H9 (cell line): Measurements from ENCODE around the gene PROX1. TPM values are rescaled to one million over a fixed set of nuclear protein-coding genes. Genes with fewer than 3 reads are reported as not detected.

ENCODE experiments used
- DNase-seq: peaks from one replicate; pipeline ENCODE4 v3.0.0-alpha.2; 2017
- H2AFZ ChIP-seq: one replicate; pipeline ENCODE4 v1.6.1; 2013; ENCODE audit warnings: mild to moderate bottlenecking, low read length, control low read depth, moderate library complexity
- H2AK5ac ChIP-seq: 2 replicates; pipeline ENCODE4 v1.6.1; 2013; ENCODE audit warnings: low read length, control low read depth, mixed read lengths; ENCODE audit not compliant: insufficient read length
- H2BK120ac ChIP-seq: one replicate; pipeline ENCODE4 v1.6.1; 2013; ENCODE audit warnings: low read depth, mild to moderate bottlenecking, low read length, control low read depth, inconsistent platforms; ENCODE audit not compliant: poor library complexity, severe bottlenecking
- H2BK12ac ChIP-seq: 2 replicates; pipeline ENCODE4 v1.6.1; 2013; ENCODE audit warnings: low read length, control low read depth, mixed read lengths, low read depth; ENCODE audit not compliant: insufficient read length
- H2BK15ac ChIP-seq: 2 replicates; pipeline ENCODE4 v1.6.1; 2013; ENCODE audit warnings: low read depth, low read length, control low read depth
- H2BK20ac ChIP-seq: one replicate; pipeline ENCODE4 v1.6.1; 2013; ENCODE audit warnings: low read depth, mild to moderate bottlenecking, low read length, control low read depth, inconsistent platforms; ENCODE audit not compliant: poor library complexity, severe bottlenecking
- H2BK5ac ChIP-seq: 2 replicates; pipeline ENCODE4 v1.6.1; 2013; ENCODE audit warnings: low read length, control low read depth, mixed read lengths; ENCODE audit not compliant: insufficient read length
- H3K14ac ChIP-seq: 2 replicates; pipeline ENCODE4 v1.6.1; 2013; ENCODE audit warnings: low read length, control low read depth; ENCODE audit not compliant: insufficient read depth
- H3K18ac ChIP-seq: 2 replicates; pipeline ENCODE4 v1.6.1; 2013; ENCODE audit warnings: low read depth, mild to moderate bottlenecking, mixed read lengths, low read length, control low read depth; ENCODE audit not compliant: insufficient read length
- H3K23ac ChIP-seq: 2 replicates; pipeline ENCODE4 v1.6.1; 2013; ENCODE audit warnings: low read length, control low read depth, mixed read lengths, low read depth; ENCODE audit not compliant: insufficient read length
- H3K23me2 ChIP-seq: 2 replicates; pipeline ENCODE4 v1.6.1; 2013; ENCODE audit warnings: low read depth, mild to moderate bottlenecking, mixed read lengths, low read length, control low read depth; ENCODE audit not compliant: insufficient read length, poor library complexity, severe bottlenecking
- H3K27ac ChIP-seq: 2 replicates; pipeline ENCODE4 v1.5.1; 2013; ENCODE audit warnings: low read length, control low read depth, mixed read lengths, low read depth; ENCODE audit not compliant: insufficient read length
- H3K27me3 ChIP-seq: 2 replicates; pipeline ENCODE4 v1.6.1; 2013; ENCODE audit warnings: low read length, control low read depth, inconsistent platforms; ENCODE audit not compliant: insufficient read depth
- H3K4ac ChIP-seq: 2 replicates; pipeline ENCODE4 v1.6.1; 2013; ENCODE audit warnings: low read depth, mild to moderate bottlenecking, control low read depth, inconsistent platforms, low read length, moderate library complexity
- H3K4me1 ChIP-seq: 2 replicates; pipeline ENCODE4 v1.6.1; 2013; ENCODE audit warnings: low read length, control low read depth, inconsistent platforms; ENCODE audit not compliant: insufficient read depth
- H3K4me2 ChIP-seq: 2 replicates; pipeline ENCODE4 v1.6.1; 2013; ENCODE audit warnings: low read length, control low read depth, mixed read lengths; ENCODE audit not compliant: insufficient read length, insufficient read depth
- H3K56ac ChIP-seq: 2 replicates; pipeline ENCODE4 v1.6.1; 2013; ENCODE audit warnings: low read depth, mild to moderate bottlenecking, mixed read lengths, low read length, control low read depth; ENCODE audit not compliant: insufficient read length
- H3K79me1 ChIP-seq: 2 replicates; pipeline ENCODE4 v1.6.1; 2013; ENCODE audit warnings: low read depth, mild to moderate bottlenecking, moderate library complexity, low read length, control low read depth, inconsistent platforms; ENCODE audit not compliant: insufficient read depth, poor library complexity, severe bottlenecking
- H3K79me2 ChIP-seq: 2 replicates; pipeline ENCODE4 v1.6.1; 2013; ENCODE audit warnings: low read length, control low read depth, inconsistent platforms; ENCODE audit not compliant: insufficient read depth
- H3K9ac ChIP-seq: 2 replicates; pipeline ENCODE4 v1.6.1; 2013; ENCODE audit warnings: low read length, control low read depth, mixed read lengths; ENCODE audit not compliant: insufficient read length; ENCODE audit errors: extremely low read depth
- H3K9me3 ChIP-seq: one replicate; pipeline ENCODE4 v1.6.1; 2013; ENCODE audit warnings: low read depth, low read length, inconsistent platforms; ENCODE audit not compliant: control insufficient read depth
- H3T11ph ChIP-seq: one replicate; pipeline ENCODE4 v1.6.1; 2013; ENCODE audit warnings: mild to moderate bottlenecking, low read length, control low read depth, inconsistent platforms
- H4K20me1 ChIP-seq: one replicate; pipeline ENCODE4 v1.6.1; 2013; ENCODE audit not compliant: control insufficient read depth, insufficient read length, insufficient read depth
- H4K5ac ChIP-seq: 2 replicates; pipeline ENCODE4 v1.6.1; 2013; ENCODE audit warnings: low read depth, mild to moderate bottlenecking, mixed read lengths, low read length, control low read depth; ENCODE audit not compliant: insufficient read length
- H4K8ac ChIP-seq: replicated peaks from 2 replicates; pipeline ENCODE4 v1.6.1; 2013; ENCODE audit warnings: low read length, control low read depth, mixed read lengths, low read depth; ENCODE audit not compliant: insufficient read length
- H4K91ac ChIP-seq: 2 replicates; pipeline ENCODE4 v1.6.1; 2013; ENCODE audit warnings: low read depth, mild to moderate bottlenecking, moderate library complexity, mixed read lengths, low read length, control low read depth; ENCODE audit not compliant: insufficient read length
- H3K27ac Mint-ChIP-seq, 3 experiments: 2 replicates in 2 of 3; 3 replicates in 1 of 3; pipeline ENCODE4 v1.8.0; 2020 to 2021; ENCODE audit warnings: mixed read lengths in 3 of 3, mild to moderate bottlenecking in 1 of 3, moderate library complexity in 1 of 3
- H3K27me3 Mint-ChIP-seq: 2 replicates; pipeline ENCODE4 v1.8.0; 2021; ENCODE audit warnings: low read depth, mild to moderate bottlenecking, moderate library complexity, mixed read lengths
- H3K36me3 Mint-ChIP-seq, 3 experiments: 2 replicates in 2 of 3; 3 replicates in 1 of 3; pipeline ENCODE4 v1.8.0; 2020 to 2021; ENCODE audit warnings: low read depth in 3 of 3, mixed read lengths in 3 of 3; ENCODE audit not compliant: insufficient read depth in 1 of 3
- H3K4me1 Mint-ChIP-seq, 2 experiments: 2 replicates each; pipeline ENCODE4 v1.8.0; 2020; ENCODE audit warnings: mixed read lengths in 2 of 2
- H3K4me3 Mint-ChIP-seq, 2 experiments: 2 replicates in 1 of 2; 3 replicates in 1 of 2; pipeline ENCODE4 v1.8.0; 2020 to 2021; ENCODE audit warnings: mild to moderate bottlenecking in 2 of 2, mixed read lengths in 2 of 2, moderate library complexity in 1 of 2
- H3K9me3 Mint-ChIP-seq, 2 experiments: 2 replicates in 1 of 2; 3 replicates in 1 of 2; pipeline ENCODE4 v1.8.0; 2020; ENCODE audit warnings: mild to moderate bottlenecking in 2 of 2, mixed read lengths in 2 of 2, moderate library complexity in 1 of 2
- CTCF ChIP-seq: fragments of 200-600 bp; sonication (generic); conservative IDR thresholded peaks from 3 replicates; pipeline ENCODE4 v1.8.0; 2021; ENCODE audit warnings: antibody characterized with exemption, mild to moderate bottlenecking
- WGBS: extraction: QIAGEN DNeasy Blood & Tissue Kit; methylation state at CpG from one replicate; pipeline ENCODE4 v1.1.7; 2013; ENCODE audit warnings: missing lambda C conversion rate, low lambda C conversion rate, mixed read lengths; ENCODE audit not compliant: insufficient read length; ENCODE audit errors: extremely low coverage; 5-methylcytosine and 5-hydroxymethylcytosine counted together
- total RNA-seq: library from RNA; stranded (reverse); gene quantifications from 2 replicates; pipeline ENCODE4 v1.2.1, GENCODE V29; 2021

The PROX1 gene
- total RNA-seq, 1 experiment from 2014 or later = 0.72 TPM

DNA sequence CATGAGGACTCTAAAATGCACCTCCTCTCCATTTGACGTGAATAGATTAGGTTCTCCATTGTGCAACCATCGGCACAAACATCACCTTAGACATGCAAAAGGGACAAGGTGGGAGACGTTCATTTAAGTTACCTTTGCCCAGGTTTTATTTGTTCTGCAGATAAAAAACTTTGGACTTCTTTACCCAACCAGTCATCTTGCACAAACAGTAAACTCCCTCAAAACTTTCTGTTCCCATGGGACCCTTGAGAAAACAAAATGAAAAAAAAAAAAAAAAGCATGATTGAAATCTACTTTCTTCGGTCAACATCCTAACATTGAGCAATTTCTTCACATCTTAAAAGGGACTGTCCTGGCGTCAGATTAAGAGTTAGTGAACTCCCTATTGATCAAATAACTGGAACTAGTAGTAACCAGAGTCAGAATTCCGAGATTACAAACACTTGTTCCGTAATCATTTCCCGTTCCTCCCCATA is 31.4 kb upstream of the PROX1 start:
- Mint-ChIP-seq H3K27ac (no peak overlapping the region), H3K9me3 (no peaks in the 10 kb centered on the region), H3K4me3 (no peak overlapping the region), H3K27me3 (peaks cover 7% of the 10 kb centered on the region), H3K4me1 (no peaks in the 10 kb centered on the region), H3K36me3 (no peaks in the 10 kb centered on the region)
- Histone ChIP-seq H3K4me2 (no peak overlapping the region), H3K56ac (no peak overlapping the region), H4K91ac (no peak overlapping the region), H3K79me2 (no peaks in the 10 kb centered on the region), H3K23me2 (no peaks in the 10 kb centered on the region), H3T11ph (no peak overlapping the region), H3K27ac (no peak overlapping the region), H2BK12ac (no peak overlapping the region), H3K18ac (no peak overlapping the region), H3K4ac (no peak overlapping the region), H3K4me1 (no peaks in the 10 kb centered on the region), H4K8ac (no peak overlapping the region), H2BK20ac (no peak overlapping the region), H3K79me1 (no peaks in the 10 kb centered on the region), H2BK5ac (no peak overlapping the region), H3K23ac (no peak overlapping the region), H4K5ac (no peak overlapping the region), H2BK120ac (no peak overlapping the region), H4K20me1 (no peaks in the 10 kb centered on the region), H3K9ac (no peak overlapping the region), H3K14ac (no peak overlapping the region), H3K27me3 (peaks cover 2% of the 10 kb centered on the region; the same call in 1 of the 2 replicates), H2AK5ac (no peak overlapping the region), H2BK15ac (no peak overlapping the region), H3K9me3 (no peaks in the 10 kb centered on the region), H2AFZ (no peak overlapping the region)
- WGBS = no CpG with 5 or more reads among the region's 8 CpGs
- no peak for DNase-seq
- TF ChIP-seq CTCF = no peak
